Measurements from ENCODE around the gene RPL36. TPM values are rescaled to one million over a fixed set of nuclear protein-coding genes. Genes with fewer than 3 reads are reported as not detected.
"Not testable (repeated sequence)": the region's sequence is repeated elsewhere in the genome, so short reads cannot be mapped to it uniquely, and the experiment has no call there.

The RPL36 gene
- total RNA-seq, 1 experiment from 2014 or later: 658 TPM

GRCh38 chr19:5697890-5698634 is 8.0 kb downstream of the RPL36 start:
- no peak for DNase-seq (ENCODE audit: low read depth)
- in situ Hi-C loops (cut with HindIII; ENCODE audit: low pct_unique_long_range_greater_than_20kb, low sequenced_read_pairs): no loop called here

GRCh38 chr19:5698635-5699422 is 8.7 kb downstream of the RPL36 start:
- in situ Hi-C loops (cut with HindIII; ENCODE audit: low pct_unique_long_range_greater_than_20kb, low sequenced_read_pairs): no loop called here
- no peak for DNase-seq (ENCODE audit: low read depth)

DNA sequence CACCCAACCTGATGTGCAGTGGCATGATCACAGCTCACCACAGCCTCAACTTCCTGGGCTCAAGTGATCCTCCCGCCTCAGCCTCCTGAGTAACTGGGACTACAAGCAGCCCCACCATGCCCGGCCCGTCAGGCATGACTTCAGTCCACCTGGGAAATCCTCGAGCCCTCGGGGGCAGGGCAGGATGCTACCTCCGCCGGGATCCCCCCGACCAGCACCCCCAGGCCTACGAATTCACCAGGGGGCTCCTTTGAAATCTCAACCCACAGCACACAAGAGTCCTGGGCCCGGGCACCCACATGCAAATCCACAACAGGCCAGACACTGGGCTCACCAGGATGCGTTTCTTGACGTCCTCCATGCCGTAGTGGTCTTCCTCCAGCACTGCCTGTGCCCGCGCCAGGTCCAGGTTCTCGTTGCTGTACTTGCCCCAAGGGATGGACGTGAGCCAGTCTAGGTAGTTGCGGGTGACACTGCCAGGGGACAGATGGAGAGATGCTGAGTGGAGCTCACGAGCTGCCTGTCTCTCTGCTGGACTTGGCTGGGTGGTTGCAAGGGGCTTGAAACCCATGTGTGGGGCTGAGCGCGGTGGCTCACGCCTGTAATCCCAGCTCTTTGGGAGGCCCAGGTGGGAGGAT is 10.5 kb downstream of the RPL36 start:
- in situ Hi-C loops (cut with HindIII; ENCODE audit: low pct_unique_long_range_greater_than_20kb, low sequenced_read_pairs): no loop called here
- DNase-seq (ENCODE audit: low read depth): no peak

DNA sequence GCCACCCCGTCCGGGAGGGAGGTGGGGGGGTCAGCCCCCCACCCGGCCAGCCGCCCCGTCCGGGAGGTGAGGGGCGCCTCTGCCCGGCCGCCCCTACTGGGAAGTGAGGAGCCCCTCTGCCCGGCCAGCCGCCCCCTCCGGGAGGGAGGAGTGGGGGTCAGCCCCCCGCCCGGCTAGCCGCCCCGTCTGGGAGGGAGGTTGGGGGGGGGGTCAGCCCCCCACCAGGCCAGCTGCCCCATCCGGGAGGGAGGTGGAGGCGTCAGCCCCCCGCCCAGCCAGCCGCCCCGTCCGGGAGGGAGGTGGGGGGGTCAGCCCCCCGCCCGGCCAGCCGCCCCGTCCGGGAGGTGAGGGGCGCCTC is 11.9 kb downstream of the RPL36 start:
- in situ Hi-C loops (cut with HindIII; ENCODE audit: low pct_unique_long_range_greater_than_20kb, low sequenced_read_pairs); DNase-seq (ENCODE audit: low read depth): not testable (repeated sequence)

DNA sequence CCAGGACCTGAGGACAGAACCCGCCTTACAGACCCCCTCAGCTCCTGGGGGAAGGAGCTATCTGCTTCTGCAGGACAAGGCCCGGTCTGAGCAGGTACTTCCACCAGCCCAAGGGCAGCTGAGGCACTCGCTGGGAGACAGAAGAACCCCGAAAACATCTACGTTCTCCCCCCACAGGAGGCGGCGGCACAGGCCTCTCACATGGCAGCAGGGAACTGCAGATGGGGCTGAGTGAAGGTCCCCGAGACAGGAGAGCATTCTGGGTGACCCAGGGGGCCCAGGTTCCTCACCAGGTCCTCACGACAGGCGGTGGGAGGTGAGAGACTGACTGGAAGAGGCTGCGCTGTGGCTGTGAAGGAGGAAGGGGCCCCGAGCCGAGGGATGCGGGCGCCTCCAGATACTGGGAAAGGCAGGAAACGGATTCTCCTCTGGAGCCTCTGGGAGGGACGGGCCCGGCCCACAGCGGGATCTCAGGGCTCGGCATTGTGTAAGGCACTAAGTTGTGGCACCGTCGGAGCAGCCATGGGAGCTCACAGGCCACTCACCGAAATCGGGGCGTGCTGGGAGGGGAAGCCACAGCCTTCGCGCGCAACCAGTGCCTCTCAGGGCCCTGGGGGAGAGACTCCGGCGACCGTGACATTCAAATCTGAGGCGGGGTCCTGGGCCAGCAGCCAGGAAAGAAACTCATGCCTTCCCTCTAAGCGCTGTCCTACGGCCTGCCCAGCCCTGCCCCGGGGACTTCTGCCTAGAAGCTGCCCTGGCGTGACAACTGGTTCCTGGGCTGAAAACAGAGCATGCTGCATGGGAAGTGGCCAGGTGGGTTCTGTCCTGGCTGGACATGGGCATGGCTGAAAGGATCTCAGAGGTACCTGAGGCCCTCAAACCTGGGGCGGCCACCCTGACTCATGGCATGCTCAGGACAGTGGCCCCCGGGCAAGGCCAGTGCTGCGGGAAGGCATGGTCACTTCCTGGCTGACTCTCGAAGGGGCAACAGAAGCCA is 14.0 kb downstream of the RPL36 start:
- DNase-seq (ENCODE audit: low read depth): no peak
- in situ Hi-C loops (cut with HindIII; ENCODE audit: low pct_unique_long_range_greater_than_20kb, low sequenced_read_pairs): no loop called here

DNA sequence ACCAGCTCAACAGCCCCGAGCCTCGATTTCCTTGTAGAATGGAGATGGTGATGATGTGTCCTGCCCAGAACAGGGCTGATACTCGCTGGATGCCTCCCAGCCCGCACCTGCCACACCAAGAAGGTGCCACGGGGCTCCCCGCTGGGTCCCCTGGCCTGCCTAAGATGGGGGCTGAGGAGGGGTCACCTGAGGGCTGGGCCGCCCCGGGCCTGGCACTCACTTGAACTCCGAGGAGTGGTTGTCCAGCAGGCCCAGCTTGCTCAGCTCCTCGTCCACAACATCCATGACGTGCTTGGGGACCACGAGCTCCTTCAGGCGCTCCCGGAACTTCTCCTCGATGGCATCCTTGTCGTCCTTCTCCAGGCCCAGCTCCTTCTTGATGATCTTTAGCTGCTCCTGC is 15.5 kb downstream of the RPL36 start:
- no peak for DNase-seq (ENCODE audit: low read depth)
- in situ Hi-C loops (cut with HindIII; ENCODE audit: low pct_unique_long_range_greater_than_20kb, low sequenced_read_pairs): no loop called here

DNA sequence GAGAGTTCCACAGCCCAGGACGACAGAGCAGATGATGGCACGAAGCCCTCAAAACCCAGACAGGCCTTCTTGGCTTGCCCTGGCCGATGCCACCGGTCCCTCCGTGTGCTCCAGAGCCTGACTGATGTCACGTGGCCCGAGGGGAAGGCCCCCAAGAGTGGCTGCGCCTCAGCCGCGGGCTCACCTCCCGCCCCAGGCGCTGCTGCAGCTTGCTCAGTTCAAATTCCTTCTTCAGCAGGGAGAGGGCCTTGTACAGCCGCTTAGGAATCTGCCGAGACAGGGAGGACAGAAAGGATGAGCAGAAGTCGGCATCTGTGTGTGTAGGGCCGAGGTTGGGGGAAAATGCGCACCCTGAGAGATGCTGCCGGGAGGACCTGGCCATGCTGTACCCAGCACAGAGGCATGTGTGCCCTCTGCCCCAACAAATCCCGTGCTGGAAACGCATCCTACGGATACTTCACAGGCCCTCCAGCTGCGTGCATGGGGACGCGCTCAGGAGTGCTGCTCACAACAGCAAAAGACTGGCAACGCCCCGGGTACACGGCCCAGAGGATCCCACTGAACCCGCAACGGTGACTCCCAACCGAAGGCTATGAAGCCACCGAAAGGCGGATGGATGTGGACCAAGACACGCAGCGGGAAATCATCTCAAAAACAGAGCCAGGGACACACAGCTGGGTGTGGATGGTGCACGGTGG is 16.9 kb downstream of the RPL36 start:
- in situ Hi-C loops (cut with HindIII; ENCODE audit: low pct_unique_long_range_greater_than_20kb, low sequenced_read_pairs): no loop called here
- no peak for DNase-seq (ENCODE audit: low read depth)

- no peak for DNase-seq (ENCODE audit: low read depth)
- in situ Hi-C loops (cut with HindIII; ENCODE audit: low pct_unique_long_range_greater_than_20kb, low sequenced_read_pairs): no loop called here
These were observed 17.8 kb downstream of the RPL36 start for GRCh38 chr19:5707576-5708575.

- in situ Hi-C loops (cut with HindIII; ENCODE audit: low pct_unique_long_range_greater_than_20kb, low sequenced_read_pairs): no loop called here
- DNase-seq (ENCODE audit: low read depth): no peak
These were observed 20.9 kb downstream of the RPL36 start for GRCh38 chr19:5711025-5711424.

DNA sequence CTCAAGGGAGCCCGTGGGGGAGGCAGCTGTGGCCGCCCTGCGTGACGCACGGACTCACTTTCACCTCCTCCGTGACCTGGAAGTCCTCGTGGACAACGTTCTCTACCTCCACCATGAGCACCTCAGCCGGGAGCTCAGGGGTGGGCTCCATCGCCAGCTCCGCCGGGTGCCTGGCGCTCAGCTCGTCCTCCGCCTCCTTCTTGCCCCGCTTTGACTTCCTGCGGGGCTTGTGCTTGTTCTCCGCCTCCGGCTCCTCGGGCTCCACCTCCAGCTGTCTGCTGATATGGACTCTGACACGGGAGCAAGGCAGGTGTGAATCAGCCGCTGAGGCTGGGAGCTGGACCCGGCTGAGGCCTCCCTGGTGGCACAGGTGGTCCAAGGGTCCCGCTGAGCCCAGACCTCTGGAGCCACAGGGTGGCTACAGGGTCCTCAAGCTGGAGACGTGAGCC is 21.6 kb downstream of the RPL36 start:
- no peak for DNase-seq (ENCODE audit: low read depth)
- in situ Hi-C loops (cut with HindIII; ENCODE audit: low pct_unique_long_range_greater_than_20kb, low sequenced_read_pairs): no loop called here

DNA sequence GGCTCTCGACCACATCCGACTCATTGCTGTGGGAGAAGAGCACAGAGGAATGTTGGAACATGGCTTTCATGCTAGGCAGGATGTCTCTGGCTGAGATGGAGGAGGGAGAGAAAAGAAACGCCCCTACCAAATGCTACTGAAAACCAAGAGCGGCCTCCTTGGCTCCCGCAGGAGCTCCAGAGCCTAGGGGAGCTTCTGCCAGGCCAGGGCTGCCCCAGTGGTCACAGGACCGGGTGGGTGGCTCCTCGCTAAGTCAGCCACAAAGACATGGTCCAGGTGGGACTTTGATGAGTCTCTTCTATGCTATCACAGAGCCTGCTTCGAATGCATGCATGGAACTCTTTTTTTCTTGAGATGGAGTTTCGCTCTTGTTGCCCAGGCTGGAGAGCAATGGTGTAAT is 23.1 kb downstream of the RPL36 start:
- in situ Hi-C loops (cut with HindIII; ENCODE audit: low pct_unique_long_range_greater_than_20kb, low sequenced_read_pairs): no loop called here
- no peak for DNase-seq (ENCODE audit: low read depth)

DNA sequence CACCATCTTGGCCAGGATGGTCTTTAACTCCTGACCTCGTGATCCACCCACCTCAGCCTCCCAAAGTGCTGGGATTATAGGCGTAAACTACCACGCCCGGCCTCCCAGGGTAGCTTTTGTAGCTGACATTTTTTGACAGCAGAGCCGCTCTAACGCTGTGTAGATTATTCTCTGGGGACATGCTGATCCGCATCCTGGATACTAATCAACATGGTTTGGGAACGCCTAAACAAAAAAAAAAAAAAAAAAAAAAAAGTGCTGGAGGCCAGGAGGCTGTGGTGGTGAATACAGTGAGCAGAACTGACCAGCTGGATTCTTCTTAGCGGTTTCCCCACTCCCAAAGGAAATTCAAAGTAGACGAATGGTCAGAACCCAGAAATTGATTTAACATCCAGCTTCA is 24.7 kb downstream of the RPL36 start:
- no peak for DNase-seq (ENCODE audit: low read depth)
- in situ Hi-C loops (cut with HindIII; ENCODE audit: low pct_unique_long_range_greater_than_20kb, low sequenced_read_pairs): no loop called here

DNA sequence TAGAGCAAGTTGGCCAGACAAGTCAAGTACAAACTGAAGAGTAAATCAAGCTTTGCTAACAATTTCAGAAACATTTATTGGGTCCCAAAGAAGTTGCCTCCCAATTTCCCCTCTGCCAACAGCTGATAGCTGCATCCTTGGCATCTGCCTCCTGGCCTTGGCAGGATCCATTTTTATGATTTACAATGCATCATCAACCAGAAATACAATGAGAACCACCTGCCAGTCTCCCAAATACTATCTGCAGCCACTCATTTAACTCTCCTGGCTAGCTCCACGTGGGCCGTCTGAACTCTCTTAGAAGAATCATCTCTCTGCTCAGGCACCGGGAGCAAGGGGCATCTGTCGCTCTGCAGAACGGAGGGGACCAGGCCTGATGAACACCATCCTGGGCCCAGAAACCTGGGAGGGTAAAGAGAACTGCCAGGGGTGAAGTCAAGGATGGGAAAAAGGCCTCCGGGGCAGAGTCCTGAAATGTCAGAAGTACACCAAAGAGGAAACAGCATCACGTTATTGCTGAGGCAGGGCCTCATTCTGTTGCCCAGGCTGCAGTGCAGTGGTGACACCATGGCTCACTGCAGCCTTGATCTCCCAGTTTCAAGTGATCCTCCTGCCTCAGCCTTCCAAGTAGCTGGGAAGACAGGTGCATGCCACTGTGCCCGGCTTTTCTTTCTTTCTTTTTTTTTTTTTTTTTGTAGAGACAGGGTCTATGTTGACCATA is 27.3 kb downstream of the RPL36 start:
- in situ Hi-C loops (cut with HindIII; ENCODE audit: low pct_unique_long_range_greater_than_20kb, low sequenced_read_pairs): no loop called here
- DNase-seq (ENCODE audit: low read depth): no peak

- peak; percentile 22 for DNase-seq (ENCODE audit: low read depth)
- in situ Hi-C loops (cut with HindIII; ENCODE audit: low pct_unique_long_range_greater_than_20kb, low sequenced_read_pairs): no loop called here
These were observed 28.0 kb downstream of the RPL36 start for GRCh38 chr19:5718037-5718578.

DNA sequence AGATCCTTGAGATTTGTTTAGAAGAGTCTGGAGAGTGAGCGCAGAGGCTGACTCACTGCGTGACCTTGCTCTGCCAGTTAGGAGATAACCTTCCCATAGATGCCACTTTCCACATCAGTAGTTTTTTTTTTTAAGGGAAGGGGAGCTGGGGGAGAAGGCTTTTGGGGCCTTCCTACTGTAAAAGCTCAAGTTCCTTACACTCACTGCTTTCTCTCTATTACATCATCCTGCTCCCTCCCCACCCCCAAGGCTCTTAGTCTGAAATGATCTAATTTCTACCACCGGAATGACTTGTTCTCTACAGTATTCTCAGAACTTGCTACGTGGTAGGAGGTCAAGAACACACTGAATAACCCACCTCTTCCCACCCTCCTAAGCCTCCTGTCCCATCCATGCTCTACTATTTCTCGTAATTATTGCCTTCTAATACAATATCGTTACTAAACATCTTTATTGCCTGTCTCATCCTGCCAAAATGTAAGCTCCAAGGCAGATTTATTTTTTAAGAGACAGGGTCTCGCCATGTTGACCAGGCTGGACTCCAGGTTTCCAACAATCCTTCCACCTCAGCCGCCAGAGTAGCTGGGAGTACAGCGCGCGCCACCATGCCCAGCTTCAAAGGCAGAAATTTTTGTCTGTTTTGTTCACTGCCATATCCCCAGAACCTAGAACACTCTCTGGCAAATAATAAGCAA is 28.6 kb downstream of the RPL36 start:
- DNase-seq (ENCODE audit: low read depth): peak; percentile 80
- in situ Hi-C loops (cut with HindIII; ENCODE audit: low pct_unique_long_range_greater_than_20kb, low sequenced_read_pairs): no loop called here

Data from Caki2 (cell line).